GM21723 (cell line): ENCODE measurements around the gene CDH24.

ENCODE experiments used
- ATAC-seq: cut with Tn5 transposase; IDR thresholded peaks from one replicate; pipeline ENCODE4 v1.9.1; 2021; ENCODE audit warnings: mild to moderate bottlenecking, moderate library complexity; ENCODE audit not compliant: unreplicated experiment

Gene CDH24

GRCh38 chr14:23090254-23090636, 32.9 kb upstream of the CDH24 start:
- no peak for ATAC-seq

- ATAC-seq: no peak
These were observed 32.4 kb upstream of the CDH24 start for GRCh38 chr14:23089498-23090253.

GRCh38 chr14:23086565-23086964, 29.2 kb upstream of the CDH24 start:
- ATAC-seq: no peak

- no peak for ATAC-seq
These were observed 28.1 kb upstream of the CDH24 start for GRCh38 chr14:23085458-23085857.

GRCh38 chr14:23080474-23080873, 23.2 kb upstream of the CDH24 start:
- ATAC-seq: no peak

- ATAC-seq: no peak
These were observed 22.4 kb upstream of the CDH24 start for GRCh38 chr14:23079716-23080115.

GRCh38 chr14:23078692-23079116, 21.4 kb upstream of the CDH24 start:
- no peak for ATAC-seq

- no peak for ATAC-seq
These were observed 20.6 kb upstream of the CDH24 start for GRCh38 chr14:23077962-23078361.

- ATAC-seq: no peak
These were observed 19.6 kb upstream of the CDH24 start for GRCh38 chr14:23076785-23077408.

- ATAC-seq: no peak
These were observed 17.6 kb upstream of the CDH24 start for GRCh38 chr14:23074906-23075305.

- no peak for ATAC-seq
These were observed 14.7 kb upstream of the CDH24 start for GRCh38 chr14:23071921-23072539.

GRCh38 chr14:23071244-23071920, 14.1 kb upstream of the CDH24 start:
- ATAC-seq: peak; percentile 87

GRCh38 chr14:23070262-23071129, 13.2 kb upstream of the CDH24 start:
- ATAC-seq: no peak

- ATAC-seq: no peak
These were observed 12.1 kb upstream of the CDH24 start for GRCh38 chr14:23069413-23069806.

GRCh38 chr14:23068789-23069412, 11.6 kb upstream of the CDH24 start:
- peak; percentile 68 for ATAC-seq

GRCh38 chr14:23067847-23068788, 10.8 kb upstream of the CDH24 start:
- ATAC-seq: no peak

- ATAC-seq: no peak
These were observed 9.8 kb upstream of the CDH24 start for GRCh38 chr14:23066855-23067744.

GRCh38 chr14:23066368-23066767, 9.0 kb upstream of the CDH24 start:
- ATAC-seq: no peak
